HEK293T (cell line): ENCODE data around the gene CCDC146.
A peak's percentile ranks its signal among the peaks of the same experiment; 100 is the strongest.
"Not testable (repeated sequence)": the region's sequence is repeated elsewhere in the genome, so short reads cannot be mapped to it uniquely, and the experiment has no call there.

ENCODE experiments used
- CTCF ChIA-PET: fragments of 350-600 bp; formaldehyde crosslinking; extraction: SDS; loops from one replicate; lab custom pipeline; 2021; ENCODE audit warnings: antibody characterized with exemption, inconsistent platforms; lab: Yijun Ruan, JAX
- POLR2A ChIA-PET: fragments of 350-600 bp; formaldehyde crosslinking; extraction: SDS; loops from one replicate; lab custom pipeline; 2020; ENCODE audit warnings: antibody characterized with exemption, inconsistent platforms; lab: Yijun Ruan, JAX
- DNase-seq: peaks from one replicate; pipeline ENCODE4 v3.0.0; 2012; ENCODE audit warnings: mixed read lengths; ENCODE audit errors: extremely low spot score
- LEF1 ChIP-seq: fragments of 450-650 bp; IDR thresholded peaks from 2 replicates; pipeline ENCODE4 v1.6.1; 2017; ENCODE audit warnings: mild to moderate bottlenecking, borderline replicate concordance
- NFRKB ChIP-seq: fragments of 450-650 bp; IDR thresholded peaks from 2 replicates; pipeline ENCODE4 v1.6.1; 2016; ENCODE audit warnings: mild to moderate bottlenecking, moderate library complexity
- TARDBP ChIP-seq: fragments of 450-650 bp; IDR thresholded peaks from 2 replicates; pipeline ENCODE4 v1.6.1; 2016
- ZNF384 ChIP-seq: fragments of 450-650 bp; IDR thresholded peaks from 2 replicates; pipeline ENCODE4 v1.6.1; 2016

CCDC146 gene

DNA sequence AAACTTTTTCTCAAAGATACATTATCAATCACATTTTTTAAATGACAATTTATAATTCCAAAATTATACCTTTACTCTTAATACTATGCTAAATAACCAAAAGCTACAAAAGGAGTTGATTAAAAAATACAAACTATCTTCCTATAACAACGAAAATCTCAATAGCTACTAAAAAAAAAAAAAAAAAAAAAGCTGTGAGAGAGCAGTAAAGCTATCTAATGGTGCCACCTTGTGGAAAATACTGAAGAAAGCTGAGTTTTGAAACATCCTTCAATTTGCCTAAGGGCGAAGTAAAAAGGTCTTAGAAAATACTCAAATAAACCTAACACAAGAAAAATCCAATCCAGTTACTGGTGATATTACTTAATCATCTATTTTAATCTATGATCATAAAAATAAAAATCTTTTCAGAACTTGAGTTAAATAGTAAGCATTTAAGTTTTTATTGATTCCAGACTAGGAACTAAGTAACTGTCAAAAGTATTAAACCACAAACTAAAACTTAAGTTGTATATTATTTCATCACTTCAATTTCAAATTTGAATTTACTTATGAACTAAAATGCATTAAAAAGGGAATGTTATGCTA is 9.6 kb upstream of the CCDC146 start:
- CTCF ChIA-PET: interaction anchor here (0.6 kb wide), 1 partner anchor 215 kb away, joined by 6 read pairs; no protein-coding TSS in a partner anchor
- DNase-seq, POLR2A ChIA-PET: not testable (repeated sequence)
- peak; percentile 96 for TF ChIP-seq ZNF384

- CTCF ChIA-PET, DNase-seq, POLR2A ChIA-PET: not testable (repeated sequence)
These were observed 3.1 kb downstream of the CCDC146 start for GRCh38 chr7:77125486-77125885.

DNA sequence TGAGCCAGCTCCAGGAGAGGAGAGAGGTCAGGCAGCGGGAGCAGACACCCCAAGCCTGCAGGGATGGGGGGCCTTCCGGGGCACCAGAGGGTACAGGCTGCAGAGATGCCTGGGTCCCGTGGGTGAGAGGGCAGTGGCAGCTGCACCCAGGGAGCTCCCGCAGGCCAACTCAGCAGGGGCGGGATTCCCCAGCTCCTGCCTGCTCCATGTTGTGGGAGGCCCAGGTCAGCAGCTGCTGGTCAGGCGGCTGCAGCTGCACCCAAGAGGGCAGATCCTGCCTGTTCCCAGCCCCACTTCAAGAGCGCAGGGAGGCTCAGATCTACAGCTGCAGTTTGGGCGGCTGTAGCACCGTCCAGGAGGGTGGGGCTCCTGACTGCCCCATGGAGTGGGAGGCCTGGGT is 4.6 kb downstream of the CCDC146 start:
- DNase-seq: not testable (repeated sequence)

DNA sequence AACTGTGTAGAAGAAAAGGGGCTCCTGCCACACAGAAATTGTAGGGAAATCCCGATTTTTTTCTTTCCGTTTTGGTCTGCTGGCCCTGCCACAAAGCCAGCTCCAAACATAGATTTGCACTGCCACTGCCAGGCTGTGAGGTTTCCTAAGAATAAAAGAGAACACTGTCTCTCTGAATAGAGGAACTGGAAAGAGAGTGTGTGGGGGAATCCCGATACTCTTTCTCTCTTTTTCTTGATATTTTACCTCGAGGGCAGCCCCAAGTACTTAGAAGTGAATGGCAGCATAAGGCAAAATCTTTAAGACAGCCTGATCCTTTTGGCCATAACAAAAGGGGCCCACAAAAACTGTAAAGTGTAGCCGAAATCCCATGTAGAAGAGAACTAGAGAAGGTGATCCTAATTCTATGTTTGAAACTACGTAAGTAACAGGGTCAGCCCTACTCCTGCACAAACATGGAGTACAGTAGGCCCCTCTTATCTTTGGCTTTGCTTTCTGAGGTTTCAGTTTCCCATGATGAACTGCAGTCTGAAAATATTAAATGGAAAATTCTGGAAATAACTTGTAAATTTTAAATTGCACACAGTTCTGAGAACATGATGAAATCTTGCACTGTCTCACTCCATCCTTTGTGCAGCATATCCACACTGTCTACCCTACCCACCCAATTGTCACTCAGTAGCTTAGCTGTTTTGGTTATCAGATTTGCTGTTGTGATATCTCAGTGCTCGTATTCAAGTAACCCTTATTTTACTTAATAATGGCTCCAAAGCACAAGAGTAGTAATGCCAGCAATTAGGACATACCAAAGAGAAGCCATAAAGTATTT is 6.4 kb downstream of the CCDC146 start:
- CTCF ChIA-PET, POLR2A ChIA-PET, DNase-seq: not testable (repeated sequence)

More for the DNA sequence above, 4.6 kb downstream of the CCDC146 start:
- CTCF ChIA-PET, POLR2A ChIA-PET: not testable (repeated sequence)

DNA sequence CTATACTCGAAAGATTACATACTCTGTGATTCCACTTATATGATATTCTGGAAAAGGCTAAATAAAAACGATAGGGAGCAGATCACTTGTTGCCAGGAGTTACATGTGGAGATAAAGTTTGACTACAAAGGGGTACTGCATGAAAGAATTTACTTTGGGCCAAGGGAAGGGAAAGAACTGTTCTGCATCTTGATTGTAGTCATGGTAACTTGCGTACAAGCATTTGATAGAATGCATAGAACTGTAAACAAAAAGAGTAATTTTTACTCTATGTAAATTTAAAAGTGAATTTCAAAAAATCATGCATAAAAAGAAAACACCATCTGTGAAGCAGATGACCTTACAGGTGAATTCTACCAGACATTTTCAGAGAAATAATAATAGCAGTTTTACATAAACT is 9.4 kb downstream of the CCDC146 start:
- POLR2A ChIA-PET, DNase-seq, CTCF ChIA-PET: not testable (repeated sequence)

DNA sequence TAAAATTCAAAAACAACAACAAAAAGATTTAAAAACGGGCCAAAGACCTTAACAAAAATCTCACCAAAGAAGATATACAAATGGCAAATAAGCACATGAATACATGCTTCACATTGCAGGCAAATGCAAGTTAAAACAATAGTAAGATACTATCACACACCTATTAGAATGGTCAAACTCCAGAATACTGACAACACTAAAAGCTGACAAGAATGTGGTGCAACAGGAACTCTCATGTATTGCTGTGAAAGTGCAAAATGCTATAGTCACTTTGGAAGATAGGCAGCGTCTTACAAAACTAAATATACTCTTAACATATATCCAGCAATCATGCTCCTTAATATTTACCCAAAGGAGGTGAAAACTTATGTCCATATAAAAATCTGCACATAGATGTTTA is 16.3 kb downstream of the CCDC146 start:
- POLR2A ChIA-PET, CTCF ChIA-PET, DNase-seq: not testable (repeated sequence)

- CTCF ChIA-PET, POLR2A ChIA-PET, DNase-seq: not testable (repeated sequence)
These were observed 17.9 kb downstream of the CCDC146 start for GRCh38 chr7:77140291-77140690.

GRCh38 chr7:77152232-77152631 is 29.8 kb downstream of the CCDC146 start:
- POLR2A ChIA-PET, CTCF ChIA-PET, DNase-seq: not testable (repeated sequence)

GRCh38 chr7:77154917-77155464 is 32.6 kb downstream of the CCDC146 start:
- POLR2A ChIA-PET, DNase-seq, CTCF ChIA-PET: not testable (repeated sequence)

GRCh38 chr7:77155601-77156377 is 33.4 kb downstream of the CCDC146 start:
- DNase-seq, POLR2A ChIA-PET, CTCF ChIA-PET: not testable (repeated sequence)

DNA sequence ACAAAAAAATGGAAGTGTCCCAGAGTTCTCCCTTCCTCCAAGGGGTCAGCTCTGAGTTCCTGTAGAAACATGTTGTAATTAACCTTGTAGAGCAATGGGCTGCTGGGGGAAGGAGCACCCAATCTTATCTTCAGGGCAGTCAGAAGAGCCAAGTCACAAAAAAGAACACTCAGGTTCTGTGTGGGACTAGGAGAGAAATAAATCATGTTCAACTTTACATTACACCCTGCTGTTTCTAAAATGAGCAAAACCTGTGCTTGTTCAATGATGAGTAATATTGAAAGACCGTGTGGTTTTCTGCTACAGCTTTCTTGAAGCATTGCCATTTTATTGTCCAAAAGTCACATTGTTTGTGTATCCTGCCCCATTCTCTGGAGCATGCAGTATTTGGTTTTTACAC is 34.6 kb downstream of the CCDC146 start:
- POLR2A ChIA-PET, CTCF ChIA-PET, DNase-seq: not testable (repeated sequence)

GRCh38 chr7:77157446-77157845 is 35.0 kb downstream of the CCDC146 start:
- TF ChIP-seq LEF1 (no peak), NFRKB (no peak), TARDBP (no peak)
- POLR2A ChIA-PET: no interaction called here
- no peak for DNase-seq
- CTCF ChIA-PET: no interaction called here

GRCh38 chr7:77171073-77171472 is 48.7 kb downstream of the CCDC146 start:
- POLR2A ChIA-PET, DNase-seq, CTCF ChIA-PET: not testable (repeated sequence)

DNA sequence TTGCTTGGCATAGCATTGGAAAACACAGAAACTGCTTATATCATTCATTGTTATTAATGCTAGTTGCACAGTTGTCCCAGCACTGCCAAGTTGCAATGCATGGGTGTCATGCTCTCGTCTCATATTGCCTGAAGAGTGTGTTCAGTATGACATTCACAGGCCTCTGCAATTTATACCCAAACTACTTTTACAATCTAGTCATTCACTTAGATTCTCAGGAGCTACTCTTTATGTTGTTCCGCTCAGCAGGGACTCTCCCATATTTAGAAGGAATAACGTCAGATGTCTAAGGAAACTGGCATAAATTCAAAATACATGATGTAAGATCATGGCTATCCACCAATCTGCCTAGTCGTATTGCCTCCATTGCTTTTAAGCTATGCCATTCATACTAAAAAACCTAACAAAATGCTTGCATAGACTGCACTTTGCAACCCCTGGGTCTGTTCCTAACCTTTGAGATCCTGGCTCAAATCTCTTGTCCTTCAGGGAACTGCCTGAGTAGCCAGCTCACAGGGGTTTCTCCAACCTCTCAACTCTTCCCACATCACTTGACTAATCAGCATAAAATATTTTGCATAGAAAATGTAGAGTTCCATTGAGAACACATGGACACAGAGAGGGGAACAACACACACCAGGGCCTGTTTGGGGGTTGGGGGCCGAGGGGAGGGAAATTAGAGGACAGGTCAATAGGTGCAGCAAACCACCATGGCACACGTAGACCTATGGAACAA is 50.2 kb downstream of the CCDC146 start:
- CTCF ChIA-PET, DNase-seq, POLR2A ChIA-PET: not testable (repeated sequence)

DNA sequence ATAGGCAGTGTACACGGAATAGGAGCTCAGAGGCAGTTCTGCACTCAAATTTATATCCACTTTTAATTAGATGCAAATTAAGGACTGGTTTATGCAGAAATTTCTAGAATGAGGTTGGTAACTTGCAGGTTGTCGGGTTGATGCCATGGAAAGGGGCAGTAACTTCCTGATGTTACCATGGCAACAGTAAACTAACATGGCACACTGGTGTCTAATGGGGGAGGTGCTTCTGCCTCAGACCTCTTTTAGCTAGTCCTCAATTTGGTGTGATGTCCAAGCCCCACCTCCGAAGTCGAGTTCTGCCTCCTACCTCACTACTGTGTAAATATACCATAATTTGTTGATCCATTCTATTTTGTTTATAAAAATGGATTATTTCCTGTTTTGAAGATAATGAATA is 52.0 kb downstream of the CCDC146 start:
- DNase-seq, POLR2A ChIA-PET, CTCF ChIA-PET: not testable (repeated sequence)

DNA sequence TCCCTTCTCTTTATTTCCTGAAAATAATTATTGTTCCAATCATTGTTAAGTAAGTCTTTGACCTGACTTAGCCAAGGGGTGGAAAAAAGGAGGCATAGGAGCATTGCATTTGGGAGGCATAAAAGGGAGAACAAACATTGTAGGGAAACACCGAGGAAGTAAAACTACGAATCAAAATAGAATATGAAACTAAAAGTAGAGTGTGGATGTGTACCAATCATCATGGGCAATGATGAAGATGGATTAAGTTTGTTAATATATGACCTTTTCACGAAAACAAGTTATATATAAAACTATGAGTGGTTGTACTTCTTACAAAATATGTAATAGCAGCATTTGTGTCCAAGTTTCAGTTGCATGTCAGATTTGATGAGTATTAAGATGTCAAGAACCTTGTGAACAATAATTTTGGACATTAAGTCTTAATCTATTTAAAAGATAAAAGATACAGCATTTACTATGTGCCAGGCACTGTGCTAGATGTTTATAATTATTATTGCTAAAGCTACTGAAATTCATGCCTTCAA is 52.9 kb downstream of the CCDC146 start:
- CTCF ChIA-PET, POLR2A ChIA-PET, DNase-seq: not testable (repeated sequence)
